Activated CD4-positive, alpha-beta T cell treated with anti-CD3 and anti-CD28 coated beads, Interleukin-2, amount 50 U/mL, for 24 hours (primary cell): ENCODE results near the gene TM9SF4.
A peak's percentile ranks its signal among the peaks of the same experiment; 100 is the strongest.

ENCODE experiments used
- DNase-seq, 2 donors: peaks; one replicate each; pipeline ENCODE4 v3.0.0-alpha.2; 2020; ENCODE audit warnings: low read depth in 1 of 2, low spot score in 1 of 2

Gene TM9SF4

GRCh38 chr20:32109392-32110172 lies at the start of gene TM9SF4:
TM9SF4 (plus strand) TSS chr20:32109714; CDS start chr20:32109741, 27 bp downstream.
- DNase-seq = peak; percentile 89

GRCh38 chr20:32062776-32063170 lies 46.7 kb upstream of the TM9SF4 start:
- DNase-seq = no peak

DNA sequence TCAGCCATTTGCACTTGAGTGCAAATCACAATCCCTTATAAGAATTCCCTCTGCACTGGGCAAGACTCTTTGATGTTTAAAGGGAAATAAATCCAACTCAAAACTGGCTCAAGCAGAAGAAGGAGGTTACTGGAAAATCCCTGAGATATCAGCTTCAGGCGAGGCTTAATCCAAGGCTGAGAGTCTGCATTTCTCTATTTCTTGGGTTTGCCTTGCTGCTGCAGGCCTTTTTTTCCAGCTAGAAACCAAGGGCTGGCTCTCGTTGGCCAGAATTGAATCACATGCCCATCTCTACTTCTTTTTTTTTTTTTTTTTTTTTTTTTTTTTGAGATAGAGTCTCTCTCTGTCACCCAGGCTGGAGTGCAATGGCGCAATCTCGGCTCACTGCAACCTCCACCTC lies 45.8 kb upstream of the TM9SF4 start:
- no peak for DNase-seq

DNA sequence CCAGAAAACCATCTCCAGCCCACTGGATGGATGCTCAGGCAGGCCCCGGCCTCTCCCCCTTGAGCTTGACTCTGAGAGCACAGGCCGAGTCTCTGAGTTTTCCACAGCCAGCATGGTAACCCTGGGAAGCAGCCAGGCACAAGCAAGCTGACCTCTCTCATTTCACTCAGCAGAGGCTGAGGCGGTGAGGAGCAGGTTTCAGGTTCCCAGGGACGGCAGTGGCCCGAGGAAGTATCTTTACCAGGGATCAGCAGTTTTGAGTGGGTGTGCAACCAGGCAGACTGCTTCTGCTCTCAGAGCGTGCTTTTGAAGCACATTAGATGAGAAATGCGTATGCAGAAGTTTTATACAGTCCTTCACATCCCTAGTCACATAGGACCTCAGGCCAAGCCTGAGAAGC lies 44.8 kb upstream of the TM9SF4 start:
- DNase-seq = no peak

GRCh38 chr20:32067234-32067821 lies 42.2 kb upstream of the TM9SF4 start:
- DNase-seq = no peak

GRCh38 chr20:32068174-32068573 lies 41.3 kb upstream of the TM9SF4 start:
- DNase-seq = no peak

GRCh38 chr20:32069711-32070110 lies 39.8 kb upstream of the TM9SF4 start:
- no peak for DNase-seq

- no peak for DNase-seq
These were observed 39.2 kb upstream of the TM9SF4 start for GRCh38 chr20:32070282-32070681.

DNA sequence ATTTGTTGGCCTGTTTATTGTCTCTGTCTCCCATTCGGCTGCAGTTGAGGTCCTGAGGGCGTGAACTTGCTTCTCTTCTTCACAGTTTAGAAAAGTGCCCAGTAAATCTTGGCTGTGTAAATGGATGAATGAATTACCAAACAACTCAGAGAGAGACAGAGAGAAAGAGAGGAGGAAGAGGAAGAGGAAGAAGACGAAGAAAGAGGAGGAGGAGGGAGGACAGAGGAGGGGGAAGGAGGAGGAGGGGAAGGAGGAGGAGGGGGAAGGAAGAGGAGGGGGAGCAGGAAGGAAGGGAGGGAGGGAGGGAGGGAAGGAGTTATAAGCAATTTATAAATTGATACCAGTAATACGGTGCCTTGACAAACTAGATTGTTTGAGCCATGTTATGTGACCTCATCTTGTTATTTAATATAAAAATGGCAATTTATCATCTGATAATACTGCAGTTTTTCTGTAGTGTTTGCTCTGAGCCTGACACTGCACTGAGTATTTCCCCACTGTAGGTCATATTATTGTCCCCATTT lies 38.8 kb upstream of the TM9SF4 start:
- DNase-seq = no peak

GRCh38 chr20:32071395-32072167 lies 37.9 kb upstream of the TM9SF4 start:
- no peak for DNase-seq

DNA sequence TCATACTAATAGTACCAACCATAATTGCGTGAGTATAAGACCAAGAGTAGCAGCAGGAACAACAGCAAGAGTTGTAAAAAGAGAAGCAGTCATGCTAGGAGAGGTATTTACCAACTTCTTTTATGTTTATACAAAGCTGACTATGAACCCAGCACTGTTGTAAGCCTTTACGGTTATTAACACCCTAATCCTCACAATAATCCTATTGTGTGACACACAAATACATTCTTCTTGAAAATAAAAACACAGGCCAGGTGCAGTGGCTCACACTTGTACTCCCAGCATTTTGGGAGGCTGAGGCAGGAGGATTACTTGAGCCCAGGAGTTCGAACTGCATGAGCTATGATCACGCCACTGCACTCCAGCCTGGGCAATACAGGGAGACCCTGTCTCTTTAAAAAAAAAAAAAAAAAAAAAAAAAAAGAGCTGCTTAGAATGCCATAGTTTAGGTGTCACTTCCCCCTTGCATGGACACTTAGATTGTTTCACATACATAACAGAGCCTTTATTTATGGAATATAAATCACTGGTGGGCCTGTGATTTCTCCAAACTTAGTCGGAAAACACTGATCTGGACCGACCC lies 37.3 kb upstream of the TM9SF4 start:
- DNase-seq = no peak

GRCh38 chr20:32075534-32075933 lies 34.0 kb upstream of the TM9SF4 start:
- DNase-seq = no peak

- no peak for DNase-seq
These were observed 32.3 kb upstream of the TM9SF4 start for GRCh38 chr20:32077190-32077589.

DNA sequence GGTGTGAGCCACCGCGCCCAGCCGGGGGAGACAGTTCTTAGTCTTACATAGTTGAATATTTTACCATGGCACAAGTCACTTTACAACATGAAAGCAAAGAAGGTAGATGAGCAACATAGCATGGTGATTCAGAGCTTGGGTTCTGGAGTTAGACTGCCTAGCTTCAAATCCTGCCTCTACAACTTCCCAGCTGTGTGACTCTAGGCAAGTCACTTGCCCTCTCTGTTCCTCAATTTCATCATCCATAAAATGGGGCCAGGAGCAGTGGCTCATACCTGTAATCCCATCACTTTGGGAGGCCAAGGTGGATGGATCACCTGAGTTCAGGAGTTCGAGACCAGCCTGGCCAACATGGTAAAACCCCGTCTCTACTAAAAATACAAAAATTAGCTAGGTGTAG lies 31.2 kb upstream of the TM9SF4 start:
- no peak for DNase-seq

- DNase-seq = no peak
These were observed 30.7 kb upstream of the TM9SF4 start for GRCh38 chr20:32078791-32079190.

DNA sequence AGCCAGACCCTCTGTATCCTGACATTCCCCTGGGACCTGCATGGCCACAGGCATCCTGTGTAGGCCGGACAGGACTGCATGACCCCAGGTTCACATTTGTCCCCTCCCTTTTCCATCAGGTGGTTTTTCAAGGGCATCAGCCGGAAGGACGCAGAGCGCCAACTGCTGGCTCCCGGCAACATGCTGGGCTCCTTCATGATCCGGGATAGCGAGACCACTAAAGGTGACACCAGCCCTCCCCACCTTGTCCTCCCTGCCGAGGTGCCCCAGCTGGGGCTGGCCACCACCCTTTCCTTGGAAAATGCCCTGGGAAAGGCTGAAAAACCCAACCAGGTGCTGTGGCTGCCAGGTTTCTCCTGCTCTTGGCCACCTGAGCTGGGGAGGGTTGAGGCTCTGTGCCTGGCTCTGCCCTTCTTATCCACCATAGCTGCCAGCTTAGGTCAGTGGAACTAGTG lies 29.8 kb upstream of the TM9SF4 start:
- DNase-seq = no peak

DNA sequence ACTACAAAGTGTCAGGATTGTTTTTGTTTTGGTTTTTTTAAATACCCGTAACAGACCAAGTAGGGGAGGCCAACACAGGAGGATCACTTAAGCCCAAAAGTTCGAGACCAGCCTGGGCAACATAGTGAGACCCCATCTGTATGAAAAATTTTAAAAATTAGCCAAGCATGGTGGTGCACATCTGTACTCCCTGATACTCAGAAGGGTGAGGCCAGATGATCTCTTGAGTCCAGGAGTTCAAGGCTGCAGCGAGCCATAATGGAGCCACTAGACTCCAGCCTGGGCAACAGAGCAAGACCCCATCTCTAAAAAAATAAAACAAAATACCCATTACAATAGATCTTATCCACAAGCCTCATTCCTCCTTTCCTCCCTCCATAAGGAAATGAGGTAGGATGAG lies 28.7 kb upstream of the TM9SF4 start:
- DNase-seq = no peak

GRCh38 chr20:32083469-32083868 lies 26.0 kb upstream of the TM9SF4 start:
- no peak for DNase-seq

GRCh38 chr20:32087070-32087469 lies 22.4 kb upstream of the TM9SF4 start:
- no peak for DNase-seq

GRCh38 chr20:32088759-32089158 lies 20.8 kb upstream of the TM9SF4 start:
- DNase-seq = no peak

- no peak for DNase-seq
These were observed 19.7 kb upstream of the TM9SF4 start for GRCh38 chr20:32089637-32090362.
